Right renal pelvis (tissue), 4 donors: ENCODE results near the gene FAM240B. TPM values are rescaled to one million over a fixed set of nuclear protein-coding genes. Genes with fewer than 3 reads are reported as not detected.
A peak's percentile ranks its signal among the peaks of the same experiment; 100 is the strongest.

Experiments
- DNase-seq, 4 donors: peaks; one replicate each; pipeline ENCODE4 v3.0.0-alpha.2; 2013; ENCODE audit warnings: low read depth in 4 of 4, low spot score in 3 of 4, missing footprints in 1 of 4
- polyA plus RNA-seq, 4 donors: library from polyadenylated mRNA; unstranded; fragments of 120-200 nt; gene quantifications; one replicate each; pipeline ENCODE4 v1.2.1, GENCODE V29; 2013; ENCODE audit not compliant: insufficient read length in 4 of 4

Gene FAM240B
- polyA plus RNA-seq: under 1 TPM in 2 of 4 donors, not detected in 2; 0.17 to 0.18 TPM

DNA sequence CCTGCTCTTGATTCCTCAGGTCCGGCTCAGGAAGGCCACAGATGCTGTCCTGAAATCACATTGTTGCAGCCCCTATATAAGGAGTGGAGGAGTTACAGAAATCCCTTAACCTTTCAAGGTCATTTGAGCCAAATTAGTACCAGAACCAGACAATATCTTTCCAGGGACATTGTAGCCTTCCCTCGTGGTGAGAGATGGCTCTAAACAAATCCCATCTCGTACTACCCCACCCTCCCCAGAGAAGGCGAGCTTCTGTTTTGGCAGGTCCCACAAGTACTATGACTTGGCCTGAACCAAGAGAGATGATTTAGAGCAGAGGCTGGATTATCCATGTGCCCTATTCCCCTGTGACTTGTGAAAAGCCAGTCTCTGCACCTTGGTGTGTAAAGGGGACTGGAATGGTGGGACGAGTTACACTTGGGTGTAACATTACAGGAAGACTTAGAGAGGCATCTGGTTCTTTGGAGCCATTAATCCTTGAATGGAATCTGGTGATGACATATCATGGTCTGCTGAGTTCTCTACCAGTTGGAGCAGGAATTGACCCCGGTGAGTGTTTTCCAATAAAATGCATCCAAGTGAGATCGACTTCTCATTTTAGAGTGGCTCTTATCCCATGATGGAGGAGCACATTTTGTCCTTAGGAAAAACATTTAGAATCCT lies at the start of gene FAM240B:
Gene FAM240B (minus strand): TSS at position 51 of the 663 bp plus-strand sequence. CDS start 16,134 bp downstream, outside the sequence.
- no peak for DNase-seq

DNA sequence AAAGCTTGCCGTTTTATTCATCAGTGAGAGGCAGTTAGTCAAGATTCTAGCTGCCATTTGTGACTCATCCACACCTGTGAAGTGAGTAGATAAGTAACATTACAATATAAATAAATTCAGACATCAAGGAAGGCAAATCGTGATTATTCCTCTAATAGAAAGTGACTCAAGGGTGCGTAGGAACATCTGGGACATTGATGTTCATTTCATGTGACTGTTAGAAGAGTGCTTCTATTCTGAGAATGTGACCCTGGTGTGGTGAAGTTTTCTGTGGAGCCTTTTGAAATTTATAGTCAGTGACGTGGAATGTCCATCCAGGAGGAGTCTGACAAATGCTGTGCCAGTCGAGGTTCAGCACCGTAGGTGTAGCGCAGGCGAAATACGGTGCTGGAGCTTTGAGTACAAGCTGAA lies 48.4 kb upstream of the FAM240B start:
- DNase-seq: no peak

DNA sequence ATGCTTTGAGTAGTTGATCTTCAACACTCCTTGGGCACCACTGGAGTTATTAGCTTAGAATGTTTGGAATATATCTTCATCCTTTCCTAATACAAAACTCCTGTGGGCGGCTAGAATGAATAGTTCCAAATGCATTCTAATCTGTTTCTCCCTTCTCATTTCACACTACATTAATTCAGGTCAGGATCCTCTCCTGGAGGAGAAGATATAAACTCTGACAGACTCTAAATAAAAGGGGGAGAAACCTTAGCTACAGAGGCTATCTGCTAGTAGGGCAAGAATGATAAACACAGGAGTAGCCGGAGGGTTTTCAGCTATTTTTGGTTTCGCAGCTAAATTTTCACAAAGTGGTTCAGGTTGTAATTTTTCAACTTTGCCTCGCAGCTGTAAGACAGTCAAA lies 45.2 kb upstream of the FAM240B start:
- DNase-seq: peak in 2 of 4 donors; percentile 40 to 47

DNA sequence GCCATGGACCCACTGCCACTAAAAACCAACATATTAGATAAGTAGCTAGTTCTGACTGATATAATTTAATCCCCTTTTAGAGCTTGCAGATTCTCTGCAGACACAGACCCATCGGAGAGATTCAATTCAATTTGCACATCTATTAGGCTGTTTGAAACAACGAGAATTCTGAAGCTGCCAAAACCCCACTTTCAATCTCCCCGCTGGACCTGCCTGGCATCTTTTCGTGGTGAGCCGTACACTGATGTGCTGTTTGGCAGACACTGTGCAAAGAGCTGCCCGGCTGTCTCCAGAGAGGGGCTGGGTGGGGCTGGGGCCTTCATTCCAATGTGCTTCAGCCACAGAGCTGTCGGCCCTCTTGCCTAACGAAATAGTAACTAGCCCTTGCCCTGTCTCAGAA lies 42.1 kb upstream of the FAM240B start:
- no peak for DNase-seq

DNA sequence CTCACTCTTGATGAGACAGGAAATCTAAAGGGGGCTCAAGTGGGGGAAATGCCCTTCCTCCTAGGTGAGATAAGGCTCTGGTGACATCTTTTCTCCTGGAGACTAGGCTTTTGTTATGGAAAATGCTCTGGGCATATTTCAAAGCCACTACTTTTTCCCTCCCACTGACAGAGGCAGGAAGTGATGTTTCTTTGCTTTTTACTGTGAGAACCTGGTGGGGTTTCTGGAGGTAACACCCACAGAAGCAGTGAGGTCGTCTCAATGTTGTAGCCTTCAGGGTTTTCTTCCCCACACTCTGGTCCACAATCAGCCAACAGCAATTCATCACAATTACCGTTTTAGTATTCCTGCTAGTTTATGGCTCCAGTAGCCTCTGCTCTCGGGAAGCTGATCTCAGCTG lies 41.4 kb upstream of the FAM240B start:
- DNase-seq: no peak

DNA sequence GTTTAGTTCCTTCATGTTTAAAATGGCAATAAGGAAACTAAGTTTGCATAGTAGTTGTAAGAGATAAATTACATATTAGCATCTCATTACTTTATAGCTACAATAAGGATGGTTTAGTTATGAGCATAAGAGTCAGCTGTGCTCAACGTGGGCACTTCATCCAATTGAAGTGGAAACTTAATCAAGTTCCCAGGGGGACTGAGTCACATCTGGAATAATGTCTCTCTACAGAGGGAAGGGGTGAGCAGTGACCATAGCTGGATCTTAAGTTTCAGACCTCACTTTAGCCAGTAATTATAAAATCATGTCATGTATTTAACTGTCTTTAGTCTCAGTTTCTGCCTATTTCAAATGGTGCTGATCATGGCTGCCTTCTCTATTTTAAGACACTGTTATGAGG lies 36.8 kb upstream of the FAM240B start:
- no peak for DNase-seq

DNA sequence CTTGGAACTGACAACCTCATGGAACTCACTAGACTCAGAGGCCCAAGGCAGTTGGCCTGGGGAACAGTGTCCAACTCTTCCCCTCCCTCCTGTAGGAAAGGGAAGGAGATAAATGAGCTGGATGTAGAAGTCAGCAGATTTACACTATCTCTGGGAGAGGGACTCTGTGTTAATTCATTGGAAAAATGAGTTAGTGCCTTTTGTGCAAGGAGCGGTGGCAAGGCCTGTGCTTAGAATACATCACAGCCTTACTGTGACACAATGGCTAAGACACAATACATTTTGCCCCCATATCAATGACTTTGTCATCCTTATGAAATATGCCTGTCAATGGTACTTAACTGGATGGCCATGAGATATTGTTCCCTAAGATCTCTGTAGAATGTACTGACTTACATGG lies 28.0 kb upstream of the FAM240B start:
- DNase-seq: no peak

DNA sequence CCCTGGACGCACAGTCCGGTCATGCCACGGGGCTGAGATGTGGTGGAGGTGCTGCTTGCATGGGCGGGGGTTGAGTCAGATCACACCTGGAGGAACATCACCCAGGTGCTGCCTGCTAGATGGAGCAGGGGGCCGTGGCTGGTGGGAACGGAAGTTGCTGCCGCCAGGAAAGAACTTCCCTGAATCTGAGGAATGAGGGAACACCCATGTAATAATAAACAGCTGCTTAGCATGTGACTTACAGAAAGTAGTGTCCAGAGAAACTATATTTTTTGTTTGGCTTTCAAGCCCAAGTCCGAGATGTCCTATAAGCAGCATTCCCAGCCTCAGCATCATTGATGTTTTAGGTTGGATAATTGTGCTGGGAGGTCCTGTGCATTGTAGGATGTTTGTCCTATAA lies 27.1 kb upstream of the FAM240B start:
- DNase-seq: no peak

DNA sequence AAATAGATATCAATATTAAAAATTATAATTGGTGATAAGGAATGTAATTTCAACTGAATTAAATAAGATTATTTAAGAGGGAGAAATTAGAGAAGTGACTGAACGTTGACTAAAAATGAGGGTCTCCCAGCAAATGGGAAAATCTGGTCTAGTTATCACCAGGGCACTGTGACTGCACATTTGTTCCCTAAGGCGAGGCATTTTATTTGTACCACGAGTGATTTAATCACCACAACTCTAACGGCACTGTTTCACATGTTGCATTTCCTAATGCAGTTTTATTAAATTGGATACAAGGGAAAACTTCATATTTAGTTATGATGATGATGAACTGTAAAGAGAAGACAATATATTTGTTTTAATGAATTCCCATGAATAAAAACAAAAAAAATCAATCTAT lies 26.4 kb upstream of the FAM240B start:
- no peak for DNase-seq

DNA sequence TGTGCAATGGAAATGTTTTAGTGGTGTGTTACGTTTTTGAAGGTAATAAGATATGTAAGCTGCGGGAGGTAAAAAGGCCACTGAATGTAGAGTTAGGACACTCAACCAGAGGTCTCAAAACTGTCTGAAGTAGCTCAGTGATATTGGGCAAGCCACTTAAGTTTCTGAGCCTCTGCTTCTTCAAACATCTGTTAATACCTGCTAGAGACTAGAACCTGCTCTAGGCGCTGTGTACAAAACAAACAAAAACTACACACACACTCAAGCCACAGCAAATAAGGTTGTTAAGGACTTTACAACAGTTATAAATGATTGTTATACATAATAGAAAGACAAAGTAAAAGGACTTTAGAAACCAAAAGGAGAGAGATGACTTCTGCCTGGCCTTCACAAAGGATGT lies 24.6 kb upstream of the FAM240B start:
- no peak for DNase-seq

DNA sequence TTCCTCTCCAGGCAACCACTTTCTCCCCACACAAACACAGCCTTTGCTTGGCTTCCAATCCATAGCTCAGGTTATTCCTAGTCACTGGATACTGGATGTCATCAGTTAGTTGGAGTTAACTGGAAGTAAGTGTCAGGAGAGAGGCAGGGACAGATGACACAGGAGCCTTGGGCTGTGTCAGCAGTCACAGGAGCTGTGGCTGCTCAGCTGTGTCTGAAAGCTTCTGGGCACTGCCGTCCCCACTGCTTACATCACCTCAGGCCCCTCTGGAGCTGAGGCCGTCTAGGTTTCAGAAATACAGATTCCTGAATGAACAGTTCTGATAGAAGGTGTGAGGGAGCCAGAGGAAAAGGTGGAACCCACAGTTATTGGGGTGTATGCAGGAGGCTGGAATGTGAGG lies 17.3 kb upstream of the FAM240B start:
- DNase-seq: no peak

DNA sequence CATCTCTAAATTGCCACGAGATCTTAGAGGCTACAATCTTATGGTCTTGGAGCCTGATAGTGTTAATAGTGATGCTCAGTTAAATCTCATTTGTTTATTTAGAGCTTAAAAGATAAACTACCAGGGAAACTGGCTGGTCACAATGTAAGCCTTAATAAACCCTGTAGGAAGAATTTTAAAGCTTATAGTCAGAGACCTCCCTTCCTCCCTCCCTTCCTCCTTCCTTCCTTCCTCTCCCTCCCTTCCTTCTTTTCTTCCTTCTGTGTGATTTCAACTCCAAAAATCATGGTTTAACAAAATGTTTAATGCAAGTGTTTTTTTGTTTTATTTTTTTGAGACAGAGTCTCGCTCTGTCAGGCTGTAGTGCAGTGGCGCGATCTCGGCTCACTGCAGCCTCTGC lies 14.9 kb upstream of the FAM240B start:
- no peak for DNase-seq

DNA sequence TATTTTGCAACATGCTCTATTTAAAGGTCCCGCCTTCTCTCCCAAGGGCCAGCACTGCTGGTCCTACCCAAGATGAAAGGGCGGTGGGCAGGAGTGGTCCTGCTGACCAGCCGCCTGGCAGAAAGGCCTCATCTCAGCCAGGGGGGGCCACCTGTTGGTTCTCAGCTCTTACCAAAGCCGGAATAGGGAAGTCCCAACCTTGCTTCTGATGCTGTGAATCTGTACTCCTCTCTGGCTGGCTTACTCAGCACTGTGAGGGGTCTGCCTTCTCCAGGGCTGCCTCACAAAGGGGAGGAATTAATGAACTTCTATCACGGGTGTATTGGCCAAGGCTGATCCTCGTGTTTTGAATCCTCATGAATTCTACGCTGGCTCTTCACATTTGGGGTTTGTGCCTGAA lies 13.6 kb upstream of the FAM240B start:
- DNase-seq: no peak

DNA sequence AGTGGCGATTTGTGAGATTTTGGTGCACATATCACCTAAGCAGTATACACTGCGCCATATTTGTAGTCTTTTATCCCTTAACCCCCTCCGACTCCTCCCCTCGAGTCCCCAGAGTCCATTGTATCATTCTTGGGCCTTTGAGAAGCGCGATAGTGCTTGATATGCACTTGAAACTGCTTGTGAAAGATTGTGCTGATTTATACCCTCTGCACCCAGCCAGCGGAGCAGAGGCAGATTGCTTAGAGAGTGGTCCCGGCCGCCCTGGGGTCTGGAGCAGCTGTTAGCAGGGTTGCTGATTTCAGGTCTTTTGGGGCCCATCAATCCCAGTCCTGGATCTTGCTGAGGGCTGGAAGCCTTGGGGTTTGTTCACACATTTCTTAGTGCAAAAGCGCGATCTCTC lies 13.0 kb upstream of the FAM240B start:
- no peak for DNase-seq

DNA sequence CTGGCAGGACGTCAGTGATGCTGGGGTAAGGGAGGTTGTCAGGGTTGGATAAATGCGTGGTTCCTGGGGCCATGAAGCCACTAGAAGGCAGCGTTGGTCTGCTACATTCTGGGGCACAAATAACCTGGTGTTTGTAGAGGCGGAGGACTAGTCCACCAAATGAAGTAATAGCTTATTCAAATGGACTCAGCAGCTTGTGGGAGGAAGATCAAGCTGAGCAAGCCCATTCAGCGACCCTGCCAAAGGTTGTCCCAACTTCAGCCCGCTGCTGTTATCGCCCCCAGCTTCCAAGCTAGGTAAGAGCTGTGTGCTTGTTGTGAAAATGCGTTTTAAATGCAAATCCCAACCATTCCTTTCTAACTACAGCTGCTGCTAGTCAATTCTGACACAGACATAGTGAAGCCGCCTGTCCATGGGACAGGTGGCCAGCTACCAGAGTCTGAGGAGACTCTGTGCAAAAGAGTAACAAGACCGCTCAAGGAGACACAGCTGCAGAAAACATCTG lies 7.6 kb upstream of the FAM240B start:
- no peak for DNase-seq

DNA sequence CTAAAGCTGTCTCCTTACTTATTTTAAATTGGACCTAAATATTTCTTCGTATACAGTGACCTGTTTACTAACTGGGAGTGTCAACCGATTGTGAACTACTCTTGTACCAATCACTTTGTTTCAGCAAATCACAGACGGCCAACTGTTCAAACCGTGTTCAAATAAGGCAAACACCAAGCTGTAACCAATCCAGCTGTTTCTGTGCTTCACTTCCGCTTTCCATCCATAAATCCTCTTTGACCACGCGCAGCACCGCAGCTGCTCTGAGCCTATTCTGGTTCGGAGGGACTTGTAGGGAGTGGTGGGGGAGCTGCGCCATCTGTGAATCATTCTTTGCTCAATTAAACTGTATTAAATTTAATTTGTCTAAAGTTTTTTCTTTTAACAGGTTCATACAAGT lies 4.8 kb upstream of the FAM240B start:
- DNase-seq: no peak

DNA sequence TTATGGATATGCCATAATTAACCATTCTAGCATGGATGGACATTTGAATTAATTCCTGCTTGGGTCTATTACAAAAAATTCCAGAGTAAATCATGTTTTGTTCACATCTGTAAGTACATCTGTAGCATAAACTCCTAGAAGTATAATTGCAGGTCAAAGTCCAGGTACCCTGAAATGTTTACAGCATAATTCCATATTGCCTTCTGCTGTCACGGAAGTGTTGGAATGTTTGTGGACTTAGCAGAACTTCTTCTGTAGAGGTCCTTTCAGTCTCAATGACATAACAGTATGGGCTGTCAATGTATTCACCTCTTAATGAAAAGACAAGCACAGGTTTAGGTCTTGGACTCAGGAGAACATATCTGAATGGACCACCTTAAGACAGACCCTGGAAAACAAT lies 1.8 kb downstream of the FAM240B start:
- no peak for DNase-seq

DNA sequence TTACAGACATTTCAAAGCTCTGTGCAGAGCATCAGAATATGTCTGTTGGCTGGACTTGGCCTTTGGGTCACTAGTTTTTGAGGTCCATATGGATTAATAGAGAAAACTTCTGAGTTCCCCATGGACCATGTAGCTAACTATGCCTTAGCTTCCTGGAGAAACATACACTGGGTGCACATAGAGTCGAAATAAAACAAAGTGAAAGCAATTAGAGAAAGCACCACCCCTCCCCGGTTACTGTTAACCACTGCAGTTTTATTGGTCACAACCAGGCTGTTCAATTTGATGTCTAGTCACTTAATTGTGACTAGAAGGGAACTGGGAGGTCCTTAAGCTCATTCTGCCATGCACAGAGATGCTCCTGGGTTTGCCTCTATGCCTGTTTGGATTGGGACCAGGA lies 4.2 kb downstream of the FAM240B start:
- DNase-seq: no peak

DNA sequence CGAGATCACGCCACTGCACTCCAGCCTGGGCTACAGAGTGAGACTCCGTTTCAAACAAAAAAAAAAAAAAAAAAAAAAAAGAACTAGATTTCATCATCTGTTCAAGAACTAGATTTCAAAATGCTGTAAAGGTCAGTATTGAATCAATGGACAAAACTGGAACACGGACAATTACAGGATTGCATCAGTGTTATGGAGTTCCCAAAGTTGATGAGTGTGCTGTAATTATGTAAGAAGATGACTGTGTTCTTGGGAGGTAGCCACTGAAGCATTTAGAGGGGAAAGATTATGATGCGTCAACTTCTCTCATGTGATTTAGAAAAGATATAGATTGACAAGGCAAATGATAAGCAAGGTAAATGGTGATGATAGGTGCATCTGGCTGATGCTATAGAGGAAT lies 6.5 kb downstream of the FAM240B start:
- no peak for DNase-seq

DNA sequence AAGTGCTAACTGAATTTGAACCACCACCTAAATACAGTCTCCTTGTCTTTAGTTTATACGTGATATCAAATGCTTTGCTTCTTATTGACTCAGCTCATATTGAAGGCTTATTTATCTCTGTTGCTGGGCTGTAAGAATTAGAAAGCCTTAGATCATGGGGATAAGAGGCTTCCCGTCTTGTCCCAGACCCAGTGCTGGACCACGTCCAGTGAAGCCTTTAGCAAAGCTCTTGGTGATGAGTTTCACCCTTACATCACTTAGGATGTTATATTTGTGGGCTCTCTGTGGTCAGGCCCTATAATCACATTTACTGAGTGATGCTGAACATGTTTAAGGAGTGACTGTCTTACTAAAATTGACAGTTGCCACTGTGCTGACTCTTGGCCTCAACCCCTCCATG lies 11.2 kb downstream of the FAM240B start:
- no peak for DNase-seq

DNA sequence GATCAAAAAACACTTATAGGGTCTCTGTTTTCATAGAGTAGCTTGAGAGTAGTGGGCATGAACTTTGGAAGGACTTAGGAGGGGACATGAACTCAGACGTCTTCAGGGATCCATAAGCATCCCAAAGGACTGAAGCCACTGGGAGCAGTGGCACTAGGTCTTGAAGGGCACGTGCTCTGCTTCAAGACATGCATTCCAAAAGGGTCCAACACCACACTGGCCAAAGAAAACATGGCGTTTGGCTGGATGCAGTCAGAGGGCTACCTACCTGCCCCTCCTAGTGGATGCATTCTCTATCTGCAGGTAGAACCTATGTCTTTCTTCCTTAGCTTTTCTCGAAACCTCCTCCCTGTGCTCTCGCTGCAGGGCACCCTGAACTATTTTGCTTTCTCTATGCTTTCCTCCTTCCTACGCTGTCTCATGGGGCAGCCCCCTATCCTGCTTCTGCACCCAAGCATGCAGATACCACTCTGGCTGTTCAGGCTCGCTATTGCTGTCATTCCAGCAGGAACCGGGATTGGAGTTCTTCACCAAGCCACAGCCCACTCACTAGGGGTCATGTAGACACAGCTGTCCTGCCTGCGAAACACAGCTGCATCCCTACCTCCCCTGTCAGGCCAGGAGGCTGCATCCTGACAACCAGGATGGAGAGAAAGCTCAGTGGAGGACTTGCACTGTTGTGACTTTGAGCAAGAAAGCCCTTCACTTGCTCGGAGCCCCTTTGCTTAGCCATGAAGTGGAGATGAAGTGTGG lies 11.9 kb downstream of the FAM240B start:
- no peak for DNase-seq

DNA sequence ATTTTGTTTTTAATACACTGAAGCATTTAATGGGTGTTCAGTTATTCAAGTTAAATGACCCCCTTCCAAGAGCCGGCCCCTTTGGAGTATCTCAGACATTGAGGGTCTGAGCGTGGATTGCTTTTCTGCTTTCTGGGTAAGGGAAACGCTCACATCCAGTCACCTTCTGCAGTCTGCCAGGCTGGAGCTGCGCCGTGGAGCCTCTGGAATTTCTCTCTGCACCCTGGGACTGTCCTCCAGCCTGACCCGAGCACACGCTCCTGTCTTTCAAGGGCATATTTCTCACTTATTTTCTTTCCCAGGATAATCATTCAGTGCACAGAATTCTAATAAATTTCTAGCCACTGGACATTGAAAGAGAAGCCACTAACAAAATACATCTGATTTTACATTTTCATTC lies 13.4 kb downstream of the FAM240B start:
- no peak for DNase-seq
